Adrenal gland (tissue), 5 donors: ENCODE data around the gene PROM1.

ENCODE experiments used
- CTCF ChIP-seq, 6 experiments: fragments of 450-650 bp in 4 of 6; fragments of 200-600 bp in 2 of 6; sonication (generic) in 1 of 6; IDR thresholded peaks; 1 replicate in 5 of 6; 2 replicates in 1 of 6; pipeline versions ENCODE4 v1.5.1 to v1.8.0; 2016 to 2021; ENCODE audit warnings: antibody characterized with exemption in 6 of 6, mild to moderate bottlenecking in 2 of 6, moderate library complexity in 1 of 6
- POLR2A ChIP-seq, 2 donors: fragments of 450-650 bp; IDR thresholded peaks; one replicate each; pipeline ENCODE4 v1.6.1; 2017; ENCODE audit warnings: antibody characterized with exemption in 2 of 2, mild to moderate bottlenecking in 2 of 2, moderate library complexity in 1 of 2
- donor health status: DM: no; HTN: no; CAD: no.

GRCh38 chr4:16083241-16084191, at the start of gene PROM1:
- TF ChIP-seq CTCF (IDR thresholded peaks at IDR 0.05) (no peak), POLR2A (IDR thresholded peaks at IDR 0.05) (no peak)
